ENCODE results near the gene ZNF524. TPM values are rescaled to one million over a fixed set of nuclear protein-coding genes. Genes with fewer than 3 reads are reported as not detected.

Gene ZNF524
- total RNA-seq, 1 experiment from 2014 or later, result 14.7 TPM

Other genes starting within 250 kb of the ZNF524 start
- 0.10 TPM in 1 of 2 replicates, not detected in the other for gene COX6B2, start 245.6 kb upstream of the ZNF524 start, total RNA-seq (2014; rRNA removed; shearing (Covaris generic))
- gene GARIN5B, start 237.0 kb upstream of the ZNF524 start, total RNA-seq (2014; rRNA removed; shearing (Covaris generic)), result not detected in 2 replicates
- 5.6 and 8.4 TPM in 2 replicates for gene IL11, start 229.8 kb upstream of the ZNF524 start, total RNA-seq (2014; rRNA removed; shearing (Covaris generic))
- not detected in 2 replicates for gene TMEM190, start 223.5 kb upstream of the ZNF524 start, total RNA-seq (2014; rRNA removed; shearing (Covaris generic))
- not detected in 2 replicates for gene TMEM238, start 216.0 kb upstream of the ZNF524 start, total RNA-seq (2014; rRNA removed; shearing (Covaris generic))
- gene RPL28, start 214.4 kb upstream of the ZNF524 start, total RNA-seq (2014; rRNA removed; shearing (Covaris generic)), result 457 and 492 TPM in 2 replicates
- gene UBE2S, start 192.5 kb upstream of the ZNF524 start, total RNA-seq (2014; rRNA removed; shearing (Covaris generic)), result 250 and 347 TPM in 2 replicates
- 0.12 TPM in 1 of 2 replicates, not detected in the other for gene SHISA7, start 157.0 kb upstream of the ZNF524 start, total RNA-seq (2014; rRNA removed; shearing (Covaris generic))
- 81.9 and 120 TPM in 2 replicates for gene ISOC2, start 138.6 kb upstream of the ZNF524 start, total RNA-seq (2014; rRNA removed; shearing (Covaris generic))
- not detected in 2 replicates for gene C19orf85, start 135.5 kb upstream of the ZNF524 start, total RNA-seq (2014; rRNA removed; shearing (Covaris generic))
- 3.1 and 5.3 TPM in 2 replicates for gene ZNF628, start 123.7 kb upstream of the ZNF524 start, total RNA-seq (2014; rRNA removed; shearing (Covaris generic))
- 18.5 and 25.3 TPM in 2 replicates for gene NAT14, start 115.1 kb upstream of the ZNF524 start, total RNA-seq (2014; rRNA removed; shearing (Covaris generic))
- 3.2 and 3.6 TPM in 2 replicates for gene SSC5D, start 111.9 kb upstream of the ZNF524 start, total RNA-seq (2014; rRNA removed; shearing (Covaris generic))
- not detected in 2 replicates for gene SBK2, start 63.2 kb upstream of the ZNF524 start, total RNA-seq (2014; rRNA removed; shearing (Covaris generic))
- 0.24 TPM in 1 of 2 replicates, not detected in the other for gene SBK3, start 54.7 kb upstream of the ZNF524 start, total RNA-seq (2014; rRNA removed; shearing (Covaris generic))
- gene ZNF579, start 19.4 kb upstream of the ZNF524 start, total RNA-seq (2014; rRNA removed; shearing (Covaris generic)), result 1.3 and 2.4 TPM in 2 replicates
- gene FIZ1, start 771 bp upstream of the ZNF524 start, total RNA-seq (2014; rRNA removed; shearing (Covaris generic)), result 2.4 and 3.0 TPM in 2 replicates
- gene ZNF865, start 5.4 kb downstream of the ZNF524 start, total RNA-seq (2014; rRNA removed; shearing (Covaris generic)), result 0.12 and 0.68 TPM in 2 replicates
- gene ZNF784, start 24.3 kb downstream of the ZNF524 start, total RNA-seq (2014; rRNA removed; shearing (Covaris generic)), result 1.6 and 2.6 TPM in 2 replicates
- gene ZNF580, start 40.7 kb downstream of the ZNF524 start, total RNA-seq (2014; rRNA removed; shearing (Covaris generic)), result 11.3 and 12.9 TPM in 2 replicates
- 13.5 and 13.7 TPM in 2 replicates for gene ZNF581, start 43.4 kb downstream of the ZNF524 start, total RNA-seq (2014; rRNA removed; shearing (Covaris generic))
- 3.7 and 5.7 TPM in 2 replicates for gene CCDC106, start 47.9 kb downstream of the ZNF524 start, total RNA-seq (2014; rRNA removed; shearing (Covaris generic))
- 80.3 and 108 TPM in 2 replicates for gene U2AF2, start 54.7 kb downstream of the ZNF524 start, total RNA-seq (2014; rRNA removed; shearing (Covaris generic))
- 26.0 and 46.4 TPM in 2 replicates for gene EPN1, start 74.9 kb downstream of the ZNF524 start, total RNA-seq (2014; rRNA removed; shearing (Covaris generic))
- not detected in 2 replicates for gene NLRP9, start 138.1 kb downstream of the ZNF524 start, total RNA-seq (2014; rRNA removed; shearing (Covaris generic))
- gene RFPL4A, start 158.8 kb downstream of the ZNF524 start, total RNA-seq (2014; rRNA removed; shearing (Covaris generic)), result 0.24 TPM in 1 of 2 replicates, not detected in the other
- gene RFPL4AL1, start 168.8 kb downstream of the ZNF524 start, total RNA-seq (2014; rRNA removed; shearing (Covaris generic)), result 0.20 TPM in 1 of 2 replicates, not detected in the other
- gene NLRP11, start 231.7 kb downstream of the ZNF524 start, total RNA-seq (2014; rRNA removed; shearing (Covaris generic)), result 1.3 and 1.7 TPM in 2 replicates
- not detected in 2 replicates for gene NLRP4, start 236.3 kb downstream of the ZNF524 start, total RNA-seq (2014; rRNA removed; shearing (Covaris generic))

Measured in RPMI7951 (cell line).